HEK293 (cell line): ENCODE measurements around the gene GLIS1.

Experiments
- CTCF ChIA-PET: fragments of 350-600 bp; formaldehyde crosslinking; extraction: SDS; loops from one replicate; lab custom pipeline; 2021; ENCODE audit warnings: antibody characterized with exemption; lab: Yijun Ruan, JAX
- POLR2A ChIA-PET: fragments of 300-600 bp; formaldehyde crosslinking; extraction: SDS; loops from one replicate; lab custom pipeline; 2020; ENCODE audit warnings: antibody characterized with exemption, inconsistent platforms; lab: Yijun Ruan, JAX
- H3K27ac ChIP-seq: fragments of 200-500 bp; sonication (Bioruptor generic); 2 replicates; pipeline ENCODE4 v1.5.1; 2014; ENCODE audit warnings: low read depth, low read length, control low read depth, inconsistent platforms; ENCODE audit errors: extremely low read depth
- H3K36me3 ChIP-seq, 2 experiments: fragments of 200-500 bp in 1 of 2; sonication (Bioruptor generic) in 1 of 2; 1 replicate in 1 of 2; 2 replicates in 1 of 2; pipeline ENCODE4 v1.5.1; 2014 to 2017; ENCODE audit warnings: inconsistent platforms in 2 of 2, low read length in 2 of 2; ENCODE audit not compliant: control insufficient read depth in 2 of 2, insufficient read depth in 1 of 2
- H3K4me1 ChIP-seq: fragments of 200-500 bp; sonication (Bioruptor generic); 2 replicates; pipeline ENCODE4 v1.5.1; 2014; ENCODE audit warnings: mild to moderate bottlenecking, low read length, inconsistent platforms; ENCODE audit not compliant: control insufficient read depth, insufficient read depth
- H3K4me3 ChIP-seq: 2 replicates; pipeline ENCODE4 v1.5.1; 2011; ENCODE audit warnings: low read depth, mild to moderate bottlenecking, control low read depth, low read length, moderate library complexity
- H3K9me3 ChIP-seq: fragments of 200-500 bp; sonication (Bioruptor generic); 2 replicates; pipeline ENCODE4 v1.5.1; 2014; ENCODE audit warnings: low read depth, low read length, inconsistent platforms; ENCODE audit not compliant: control insufficient read depth, insufficient read depth
- SP2 ChIP-seq: fragments of 450-650 bp; formaldehyde crosslinking; IDR thresholded peaks from 2 replicates; pipeline ENCODE4 v1.5.1; 2016; ENCODE audit warnings: missing biosample characterization, missing genetic modification characterization
- WT1 ChIP-seq: fragments of 450-650 bp; formaldehyde crosslinking; IDR thresholded peaks from 2 replicates; pipeline ENCODE4 v1.5.1; 2016; ENCODE audit warnings: missing biosample characterization, missing genetic modification characterization
- ZFP69B ChIP-seq: fragments of 450-650 bp; formaldehyde crosslinking; IDR thresholded peaks from 2 replicates; pipeline ENCODE4 v1.5.1; 2016; ENCODE audit warnings: missing biosample characterization, missing genetic modification characterization
- ZNF121 ChIP-seq: fragments of 450-650 bp; formaldehyde crosslinking; IDR thresholded peaks from 2 replicates; pipeline ENCODE4 v1.5.1; 2016; ENCODE audit warnings: missing biosample characterization, missing genetic modification characterization
- ZNF133 ChIP-seq: fragments of 450-650 bp; formaldehyde crosslinking; IDR thresholded peaks from 2 replicates; pipeline ENCODE4 v1.5.1; 2016; ENCODE audit warnings: missing biosample characterization, missing genetic modification characterization
- ZNF138 ChIP-seq: fragments of 450-650 bp; formaldehyde crosslinking; IDR thresholded peaks from 2 replicates; pipeline ENCODE4 v1.5.1; 2016; ENCODE audit warnings: missing biosample characterization, missing genetic modification characterization, borderline replicate concordance
- ZNF175 ChIP-seq: fragments of 450-650 bp; formaldehyde crosslinking; IDR thresholded peaks from 2 replicates; pipeline ENCODE4 v1.5.1; 2016; ENCODE audit warnings: missing biosample characterization, missing genetic modification characterization
- ZNF266 ChIP-seq: fragments of 450-650 bp; formaldehyde crosslinking; IDR thresholded peaks from 2 replicates; pipeline ENCODE4 v1.5.1; 2016; ENCODE audit warnings: missing biosample characterization, missing genetic modification characterization, low read depth
- ZNF324 ChIP-seq: fragments of 450-650 bp; formaldehyde crosslinking; IDR thresholded peaks from 2 replicates; pipeline ENCODE4 v1.5.1; 2016; ENCODE audit warnings: missing biosample characterization, missing genetic modification characterization
- ZNF391 ChIP-seq: fragments of 450-650 bp; formaldehyde crosslinking; IDR thresholded peaks from 2 replicates; pipeline ENCODE4 v1.5.1; 2016; ENCODE audit warnings: low read depth, missing biosample characterization, missing genetic modification characterization, borderline replicate concordance
- ZNF426 ChIP-seq: fragments of 450-650 bp; formaldehyde crosslinking; IDR thresholded peaks from 2 replicates; pipeline ENCODE4 v1.5.1; 2017; ENCODE audit warnings: missing biosample characterization, missing genetic modification characterization, mild to moderate bottlenecking, inconsistent platforms, moderate library complexity
- ZNF488 ChIP-seq: fragments of 450-650 bp; formaldehyde crosslinking; IDR thresholded peaks from 2 replicates; pipeline ENCODE4 v1.5.1; 2016; ENCODE audit warnings: missing biosample characterization, missing genetic modification characterization
- ZNF521 ChIP-seq: fragments of 450-650 bp; formaldehyde crosslinking; IDR thresholded peaks from 2 replicates; pipeline ENCODE4 v1.5.1; 2017; ENCODE audit warnings: missing biosample characterization, mild to moderate bottlenecking, missing genetic modification characterization
- ZNF548 ChIP-seq: fragments of 450-650 bp; formaldehyde crosslinking; IDR thresholded peaks from 2 replicates; pipeline ENCODE4 v1.5.1; 2016; ENCODE audit warnings: missing biosample characterization, missing genetic modification characterization
- ZNF549 ChIP-seq: fragments of 450-650 bp; IDR thresholded peaks from 2 replicates; pipeline ENCODE4 v1.5.1; 2018; ENCODE audit warnings: missing biosample characterization, missing genetic modification characterization, mild to moderate bottlenecking, inconsistent platforms, moderate library complexity
- ZNF555 ChIP-seq: fragments of 450-650 bp; formaldehyde crosslinking; conservative IDR thresholded peaks from 2 replicates; pipeline ENCODE4 v1.5.1; 2017; ENCODE audit warnings: missing biosample characterization, mild to moderate bottlenecking, missing genetic modification characterization, inconsistent platforms
- ZNF571 ChIP-seq: fragments of 450-650 bp; formaldehyde crosslinking; IDR thresholded peaks from 2 replicates; pipeline ENCODE4 v1.5.0; 2017; ENCODE audit warnings: missing biosample characterization, missing genetic modification characterization
- ZNF600 ChIP-seq: fragments of 450-650 bp; formaldehyde crosslinking; IDR thresholded peaks from 2 replicates; pipeline ENCODE4 v1.5.1; 2016; ENCODE audit warnings: missing biosample characterization, missing genetic modification characterization
- ZNF624 ChIP-seq: fragments of 450-650 bp; formaldehyde crosslinking; IDR thresholded peaks from 2 replicates; pipeline ENCODE4 v1.5.1; 2017; ENCODE audit warnings: missing biosample characterization, missing genetic modification characterization
- ZNF626 ChIP-seq: fragments of 450-650 bp; sonication (Bioruptor Pico); formaldehyde crosslinking; IDR thresholded peaks from 2 replicates; pipeline ENCODE4 v1.5.1; 2018; ENCODE audit warnings: missing biosample characterization, missing genetic modification characterization, inconsistent platforms
- ZNF654 ChIP-seq: fragments of 450-650 bp; formaldehyde crosslinking; IDR thresholded peaks from 2 replicates; pipeline ENCODE4 v1.5.1; 2016; ENCODE audit warnings: low read depth, missing biosample characterization, missing genetic modification characterization
- ZNF658 ChIP-seq: fragments of 450-650 bp; formaldehyde crosslinking; IDR thresholded peaks from 2 replicates; pipeline ENCODE4; 2016; ENCODE audit warnings: missing biosample characterization, missing genetic modification characterization
- ZNF701 ChIP-seq: fragments of 450-650 bp; formaldehyde crosslinking; IDR thresholded peaks from 2 replicates; pipeline ENCODE4 v1.5.1; 2016; ENCODE audit warnings: missing biosample characterization, missing genetic modification characterization
- ZNF791 ChIP-seq: fragments of 450-650 bp; formaldehyde crosslinking; IDR thresholded peaks from 2 replicates; pipeline ENCODE4 v1.5.1; 2016; ENCODE audit warnings: missing biosample characterization, missing genetic modification characterization
- TF ChIP-seq, protein P1 (sequence below): fragments of 450-650 bp; formaldehyde crosslinking; IDR thresholded peaks from 2 replicates; pipeline ENCODE4 v1.5.1; 2016; ENCODE audit warnings: missing biosample characterization, missing genetic modification characterization
- TF ChIP-seq, protein P2 (sequence below): fragments of 450-650 bp; formaldehyde crosslinking; optimal IDR thresholded peaks from 2 replicates; pipeline ENCODE3; 2016; ENCODE audit warnings: missing biosample characterization, mild to moderate bottlenecking, missing genetic modification characterization

The GLIS1 gene

DNA sequence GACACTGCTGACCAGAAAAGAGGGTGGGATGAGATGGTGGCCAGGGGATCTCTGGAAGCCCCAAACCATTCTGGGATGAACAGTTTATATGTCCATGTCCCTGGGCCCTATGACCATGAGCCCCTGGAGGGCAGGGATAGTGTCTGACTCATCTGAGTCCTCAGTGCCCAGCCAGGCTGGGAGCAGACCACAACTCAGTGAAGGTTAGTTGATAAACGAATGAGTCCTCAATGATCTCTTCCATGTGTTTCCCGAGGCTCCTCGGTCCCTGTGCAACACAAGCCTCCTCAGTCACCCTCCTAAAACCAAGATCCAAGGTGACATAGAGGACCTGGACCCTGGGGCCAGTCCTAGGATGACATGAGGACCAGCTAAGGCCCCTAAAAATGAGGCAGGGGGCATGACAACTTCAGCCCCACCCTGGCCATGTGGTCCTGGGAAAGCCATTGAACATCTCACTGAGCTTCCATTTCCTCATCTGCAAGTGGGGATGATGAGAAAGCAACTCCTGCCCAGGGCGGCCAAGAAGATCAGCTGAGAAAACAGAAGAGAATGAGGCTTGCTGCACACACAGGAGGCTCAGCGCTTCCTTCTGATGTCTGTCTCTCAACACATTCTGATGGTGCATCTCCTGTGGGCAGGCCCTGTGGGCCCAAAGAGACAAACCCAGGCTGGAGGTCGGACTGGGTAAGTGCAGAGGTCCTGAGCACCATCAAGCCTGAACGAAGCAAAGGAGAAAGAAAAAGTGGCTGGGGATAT, 86.3 kb downstream of the GLIS1 start:
- CTCF ChIA-PET, result interaction anchor here (0.6 to 0.7 kb wide), 2 partner anchors 30 to 448 kb away, joined by 4 to 5 read pairs; no protein-coding TSS in a partner anchor

DNA sequence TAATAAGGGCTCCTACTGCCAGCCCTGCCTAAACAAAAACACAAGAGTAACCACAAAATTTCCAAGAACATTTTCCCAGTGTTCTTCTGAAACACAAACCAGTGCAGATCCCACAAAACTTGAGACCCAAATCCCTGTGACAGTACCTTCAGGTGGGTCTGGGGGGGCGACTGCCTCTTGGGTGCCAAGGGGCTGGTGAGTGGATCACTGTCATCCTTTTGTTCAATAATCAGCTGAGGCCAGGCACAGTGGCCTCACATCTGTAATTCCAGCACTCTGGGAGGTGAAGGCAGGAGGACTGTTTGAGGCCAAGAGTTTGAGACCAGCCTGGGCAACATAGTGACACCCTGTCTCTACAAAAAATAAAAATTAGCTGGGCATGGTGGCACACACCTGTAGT, 87.6 kb downstream of the GLIS1 start:
- ChIA-PET POLR2A (no interaction called here), CTCF (no interaction called here)
- Histone ChIP-seq H3K9me3 (no peaks in the 10 kb centered on the region), H3K36me3 (no peaks in the 10 kb centered on the region), H3K27ac (no peak overlapping the region), H3K4me1 (no peaks in the 10 kb centered on the region), H3K4me3 (no peak overlapping the region)
- TF ChIP-seq ZNF488 (tag by site-specific recombination), result no peak
- no peak for TF ChIP-seq ZNF658 (tag by site-specific recombination)
- no peak for TF ChIP-seq ZNF175 (tag by site-specific recombination)
- no peak for TF ChIP-seq ZNF391
- no peak for TF ChIP-seq ZNF138 (tag by site-specific recombination)
- TF ChIP-seq ZNF549 (tag by site-specific recombination), result no peak
- no peak for TF ChIP-seq SP2
- no peak for TF ChIP-seq ZNF555 (tag by site-specific recombination)
- TF ChIP-seq ZNF624 (tag by site-specific recombination), result no peak
- TF ChIP-seq ZNF133 (tag by site-specific recombination), result no peak
- no peak for TF ChIP-seq ZNF426 (tag by site-specific recombination)
- TF ChIP-seq ZNF654, result no peak
- no peak for TF ChIP-seq ZNF548 (tag by site-specific recombination)
- TF ChIP-seq ZNF121 (tag by site-specific recombination), result no peak
- no peak for TF ChIP-seq ZNF571 (tag by site-specific recombination)
- no peak for TF ChIP-seq ZNF266
- TF ChIP-seq ZFP69B (tag by site-specific recombination), result no peak

More for the DNA sequence above, 86.3 kb downstream of the GLIS1 start:
- no peak overlapping the region for H3K4me3 ChIP-seq
- POLR2A ChIA-PET, result no interaction called here
- H3K27ac ChIP-seq, result no peak overlapping the region
- TF ChIP-seq, protein P1, sequence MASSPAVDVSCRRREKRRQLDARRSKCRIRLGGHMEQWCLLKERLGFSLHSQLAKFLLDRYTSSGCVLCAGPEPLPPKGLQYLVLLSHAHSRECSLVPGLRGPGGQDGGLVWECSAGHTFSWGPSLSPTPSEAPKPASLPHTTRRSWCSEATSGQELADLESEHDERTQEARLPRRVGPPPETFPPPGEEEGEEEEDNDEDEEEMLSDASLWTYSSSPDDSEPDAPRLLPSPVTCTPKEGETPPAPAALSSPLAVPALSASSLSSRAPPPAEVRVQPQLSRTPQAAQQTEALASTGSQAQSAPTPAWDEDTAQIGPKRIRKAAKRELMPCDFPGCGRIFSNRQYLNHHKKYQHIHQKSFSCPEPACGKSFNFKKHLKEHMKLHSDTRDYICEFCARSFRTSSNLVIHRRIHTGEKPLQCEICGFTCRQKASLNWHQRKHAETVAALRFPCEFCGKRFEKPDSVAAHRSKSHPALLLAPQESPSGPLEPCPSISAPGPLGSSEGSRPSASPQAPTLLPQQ (tag by site-specific recombination), result no peak
- TF ChIP-seq WT1, result no peak
- no peak for TF ChIP-seq ZNF600 (tag by site-specific recombination)
- TF ChIP-seq ZNF626 (tag by site-specific recombination), result no peak
- no peak for TF ChIP-seq ZNF791 (tag by site-specific recombination)
- TF ChIP-seq ZNF701 (tag by site-specific recombination), result no peak
- TF ChIP-seq ZNF324 (tag by site-specific recombination), result no peak
- TF ChIP-seq ZNF521 (tag by site-specific recombination), result no peak
- TF ChIP-seq, protein P2, sequence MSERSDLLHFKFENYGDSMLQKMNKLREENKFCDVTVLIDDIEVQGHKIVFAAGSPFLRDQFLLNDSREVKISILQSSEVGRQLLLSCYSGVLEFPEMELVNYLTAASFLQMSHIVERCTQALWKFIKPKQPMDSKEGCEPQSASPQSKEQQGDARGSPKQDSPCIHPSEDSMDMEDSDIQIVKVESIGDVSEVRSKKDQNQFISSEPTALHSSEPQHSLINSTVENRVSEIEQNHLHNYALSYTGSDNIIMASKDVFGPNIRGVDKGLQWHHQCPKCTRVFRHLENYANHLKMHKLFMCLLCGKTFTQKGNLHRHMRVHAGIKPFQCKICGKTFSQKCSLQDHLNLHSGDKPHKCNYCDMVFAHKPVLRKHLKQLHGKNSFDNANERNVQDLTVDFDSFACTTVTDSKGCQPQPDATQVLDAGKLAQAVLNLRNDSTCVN, result no peak
- H3K36me3 ChIP-seq, result no peaks in the 10 kb centered on the region
- H3K9me3 ChIP-seq, result no peaks in the 10 kb centered on the region
- H3K4me1 ChIP-seq, result no peaks in the 10 kb centered on the region
